Left ventricle myocardium superior (tissue), 1 donor: ENCODE measurements around the gene RNU2-1. TPM values are rescaled to one million over a fixed set of nuclear protein-coding genes. Genes with fewer than 3 reads are reported as not detected.

Source experiments
- total RNA-seq: library from RNA; stranded (reverse); fragmentation: NEBNext Ultra II Directional; extraction: Animal tissue kit (Norgen Biotek cat#: 25700); gene quantifications from one replicate; pipeline ENCODE4 v1.2.1, GENCODE V29; 2021
- donor health status: DM: no; HTN: yes; CAD: no; lungs with severe emphysema.

Gene RNU2-1
- total RNA-seq, 1 donor from 2014 or later = 5,074 TPM

Other genes with a start within 250 kb of the RNU2-1 start
- 694 TPM for gene RPL27, start 235.6 kb downstream of the RNU2-1 start, total RNA-seq
- 13.2 TPM for gene IFI35, start 227.2 kb downstream of the RNU2-1 start, total RNA-seq
- gene VAT1, start 211.6 kb downstream of the RNU2-1 start, total RNA-seq = 77.0 TPM
- 0.82 TPM for gene RND2, start 208.7 kb downstream of the RNU2-1 start, total RNA-seq
- 6.8 TPM for gene BRCA1, start 108.6 kb downstream of the RNU2-1 start, total RNA-seq
- gene NBR1, start 62.8 kb downstream of the RNU2-1 start, total RNA-seq = 99.2 TPM
- gene TMEM106A, start 22.1 kb downstream of the RNU2-1 start, total RNA-seq = 1.8 TPM
- gene CCDC200, start 5.4 kb downstream of the RNU2-1 start, total RNA-seq = not detected
- 6.7 TPM for gene ARL4D, start 165.0 kb upstream of the RNU2-1 start, total RNA-seq
- 29.7 TPM for gene DHX8, start 250.0 kb upstream of the RNU2-1 start, total RNA-seq